ENCODE results near the gene CDYL.
A peak's percentile ranks its signal among the peaks of the same experiment; 100 is the strongest.

The CDYL gene

DNA sequence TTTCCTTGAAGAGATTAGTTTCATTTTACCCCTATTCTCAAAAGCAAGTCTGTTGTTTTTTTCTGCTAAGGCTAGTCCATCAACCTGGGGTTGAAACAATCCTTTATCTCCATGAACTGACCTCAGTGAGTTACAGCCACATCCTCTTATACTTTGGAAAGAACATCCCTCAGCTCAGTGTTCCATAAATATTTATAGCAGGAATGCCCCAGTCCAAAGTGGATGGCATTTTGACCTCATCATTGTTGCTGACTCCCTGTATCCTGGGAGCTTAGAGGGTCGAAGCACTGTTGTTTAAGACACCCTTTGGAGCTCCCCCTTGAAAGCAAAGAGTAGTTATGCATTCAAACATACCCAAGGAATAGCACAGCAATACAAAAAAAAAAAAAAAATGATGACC is 16.2 kb upstream of the CDYL start:
- Mint-ChIP-seq H3K27ac (no peak overlapping the region), H3K36me3 (no peaks in the 10 kb centered on the region), H3K9me3 (peaks cover 7% of the 10 kb centered on the region), H3K4me1 (no peaks in the 10 kb centered on the region), H3K27me3 (peaks cover 10% of the 10 kb centered on the region), H3K4me3 (no peak overlapping the region)
- DNase-seq = no peak
- CTCF ChIA-PET = interaction anchor here (0.7 kb wide), 1 partner anchor 18 kb away, joined by 3 read pairs; no protein-coding TSS in a partner anchor

- Mint-ChIP-seq H3K4me3 (no peak overlapping the region), H3K36me3 (no peaks in the 10 kb centered on the region), H3K4me1 (no peaks in the 10 kb centered on the region), H3K27ac (no peak overlapping the region), H3K9me3 (peaks cover 7% of the 10 kb centered on the region), H3K27me3 (peaks cover 8% of the 10 kb centered on the region)
- no peak for DNase-seq
- CTCF ChIA-PET = no interaction called here
Observed at GRCh38 chr6:4760773-4761172, 15.4 kb upstream of the CDYL start.

DNA sequence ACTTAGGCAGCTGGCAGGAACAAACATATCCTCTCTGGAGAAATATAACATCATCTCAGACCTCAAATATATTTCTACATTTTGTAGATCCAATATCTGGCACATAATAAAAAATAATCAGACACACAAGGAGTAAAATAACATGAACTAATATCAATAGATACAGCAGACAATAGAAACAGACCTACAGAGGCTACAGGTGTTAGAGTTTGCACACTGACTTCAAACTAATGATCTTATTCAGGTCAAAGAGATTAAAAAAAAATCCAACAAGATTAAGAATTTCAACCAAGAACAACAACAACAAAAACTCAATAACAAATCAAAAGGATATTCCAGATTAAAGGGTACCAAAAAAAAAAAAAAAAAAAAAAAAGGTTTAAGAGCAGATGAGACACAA is 13.9 kb upstream of the CDYL start:
- peaks cover 8% of the 10 kb centered on the region for H3K27me3 Mint-ChIP-seq
- no peaks in the 10 kb centered on the region for H3K36me3 Mint-ChIP-seq
- no peak for DNase-seq
- CTCF ChIA-PET = no interaction called here
- H3K4me3 Mint-ChIP-seq = no peak overlapping the region
- H3K4me1 Mint-ChIP-seq = no peaks in the 10 kb centered on the region
- no peak overlapping the region for H3K27ac Mint-ChIP-seq
- H3K9me3 Mint-ChIP-seq = peaks cover 7% of the 10 kb centered on the region

- CTCF ChIA-PET = no interaction called here
- Mint-ChIP-seq H3K4me1 (no peaks in the 10 kb centered on the region), H3K36me3 (no peaks in the 10 kb centered on the region), H3K27ac (no peak overlapping the region), H3K27me3 (peaks cover 13% of the 10 kb centered on the region), H3K4me3 (no peak overlapping the region), H3K9me3 (peaks cover 7% of the 10 kb centered on the region)
- no peak for DNase-seq
Observed at GRCh38 chr6:4763921-4764320, 12.3 kb upstream of the CDYL start.

- H3K27me3 Mint-ChIP-seq = peaks cover 27% of the 10 kb centered on the region
- CTCF ChIA-PET = no interaction called here
- H3K9me3 Mint-ChIP-seq = no peaks in the 10 kb centered on the region
- H3K36me3 Mint-ChIP-seq = no peaks in the 10 kb centered on the region
- H3K27ac Mint-ChIP-seq = no peak overlapping the region
- no peak for DNase-seq
- no peak overlapping the region for H3K4me3 Mint-ChIP-seq
- no peaks in the 10 kb centered on the region for H3K4me1 Mint-ChIP-seq
Observed at GRCh38 chr6:4768815-4769214, 7.4 kb upstream of the CDYL start.

DNA sequence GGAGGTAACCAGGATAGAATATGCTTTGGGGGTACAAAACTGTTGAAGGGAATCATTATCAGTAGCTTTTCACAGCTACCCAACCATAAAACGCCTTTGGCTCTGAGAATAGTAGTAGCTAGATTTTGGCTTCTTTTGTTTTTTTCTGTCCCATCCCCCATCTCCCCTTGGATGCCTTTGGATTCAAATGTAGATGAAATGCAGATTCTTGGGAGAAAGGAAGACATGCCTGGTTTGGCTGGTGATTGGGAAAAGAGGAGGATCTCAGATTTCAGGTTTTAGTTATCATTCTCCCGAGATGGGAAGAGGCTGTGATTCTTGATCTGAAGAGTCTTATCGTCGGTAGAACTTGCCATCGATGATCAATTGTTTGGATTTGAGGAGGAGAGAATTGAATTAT is 3.5 kb upstream of the CDYL start:
- Mint-ChIP-seq H3K4me3 (no peak overlapping the region), H3K27me3 (peaks cover 43% of the 10 kb centered on the region), H3K9me3 (peaks cover 3% of the 10 kb centered on the region), H3K27ac (no peak overlapping the region), H3K36me3 (peaks cover 3% of the 10 kb centered on the region), H3K4me1 (peaks cover 17% of the 10 kb centered on the region)
- DNase-seq = no peak
- CTCF ChIA-PET = no interaction called here

GRCh38 chr6:4773181-4773580 is 3.0 kb upstream of the CDYL start:
- H3K9me3 Mint-ChIP-seq = peaks cover 7% of the 10 kb centered on the region
- no peak for DNase-seq
- peaks cover 21% of the 10 kb centered on the region for H3K4me1 Mint-ChIP-seq
- peaks cover 7% of the 10 kb centered on the region for H3K36me3 Mint-ChIP-seq
- no peak overlapping the region for H3K27ac Mint-ChIP-seq
- peaks cover 38% of the 10 kb centered on the region for H3K27me3 Mint-ChIP-seq
- CTCF ChIA-PET = no interaction called here
- H3K4me3 Mint-ChIP-seq = no peak overlapping the region

DNA sequence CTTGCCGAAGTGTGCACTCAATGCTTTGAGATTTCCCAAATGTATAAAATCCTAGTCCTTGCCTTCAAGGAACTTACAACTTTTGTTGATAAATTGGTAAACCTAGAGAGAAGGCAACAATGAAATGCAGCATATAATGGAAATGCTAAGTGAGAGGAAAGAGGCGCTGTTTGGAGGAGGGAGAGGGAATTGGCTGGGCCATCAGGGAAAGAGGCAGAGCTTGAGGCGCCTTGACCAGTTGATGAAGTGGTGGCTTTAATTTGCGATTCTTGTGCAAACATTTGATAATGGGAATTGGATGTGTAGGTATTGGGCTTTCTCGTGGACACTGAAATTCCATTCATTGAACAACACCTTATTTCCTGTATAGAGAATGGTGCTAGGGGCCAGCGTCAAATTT is 1.9 kb upstream of the CDYL start:
- H3K27me3 Mint-ChIP-seq = peaks cover 38% of the 10 kb centered on the region
- peaks cover 12% of the 10 kb centered on the region for H3K9me3 Mint-ChIP-seq
- no peak overlapping the region for H3K27ac Mint-ChIP-seq
- no peak for DNase-seq
- peaks cover 31% of the 10 kb centered on the region for H3K4me1 Mint-ChIP-seq
- peak overlapping the region; percentile 78 for H3K4me3 Mint-ChIP-seq
- peaks cover 14% of the 10 kb centered on the region for H3K36me3 Mint-ChIP-seq
- CTCF ChIA-PET = no interaction called here

- H3K9me3 Mint-ChIP-seq = peaks cover 12% of the 10 kb centered on the region
- peaks cover 14% of the 10 kb centered on the region for H3K36me3 Mint-ChIP-seq
- CTCF ChIA-PET = no interaction called here
- peaks cover 38% of the 10 kb centered on the region for H3K27me3 Mint-ChIP-seq
- peak overlapping the region; percentile 78 for H3K4me3 Mint-ChIP-seq
- peaks cover 33% of the 10 kb centered on the region for H3K4me1 Mint-ChIP-seq
- H3K27ac Mint-ChIP-seq = peak overlapping the region; percentile 79
- peak; percentile 28 for DNase-seq
Observed at GRCh38 chr6:4774715-4775493, 1.3 kb upstream of the CDYL start.

- peaks cover 38% of the 10 kb centered on the region for H3K4me1 Mint-ChIP-seq
- peaks cover 38% of the 10 kb centered on the region for H3K27me3 Mint-ChIP-seq
- H3K27ac Mint-ChIP-seq = peak overlapping the region; percentile 16
- CTCF ChIA-PET = no interaction called here
- peaks cover 12% of the 10 kb centered on the region for H3K9me3 Mint-ChIP-seq
- peaks cover 14% of the 10 kb centered on the region for H3K36me3 Mint-ChIP-seq
- peak overlapping the region; percentile 78 for H3K4me3 Mint-ChIP-seq
- peak; percentile 68 for DNase-seq
Observed at GRCh38 chr6:4775494-4776130, 592 bp upstream of the CDYL start.

DNA sequence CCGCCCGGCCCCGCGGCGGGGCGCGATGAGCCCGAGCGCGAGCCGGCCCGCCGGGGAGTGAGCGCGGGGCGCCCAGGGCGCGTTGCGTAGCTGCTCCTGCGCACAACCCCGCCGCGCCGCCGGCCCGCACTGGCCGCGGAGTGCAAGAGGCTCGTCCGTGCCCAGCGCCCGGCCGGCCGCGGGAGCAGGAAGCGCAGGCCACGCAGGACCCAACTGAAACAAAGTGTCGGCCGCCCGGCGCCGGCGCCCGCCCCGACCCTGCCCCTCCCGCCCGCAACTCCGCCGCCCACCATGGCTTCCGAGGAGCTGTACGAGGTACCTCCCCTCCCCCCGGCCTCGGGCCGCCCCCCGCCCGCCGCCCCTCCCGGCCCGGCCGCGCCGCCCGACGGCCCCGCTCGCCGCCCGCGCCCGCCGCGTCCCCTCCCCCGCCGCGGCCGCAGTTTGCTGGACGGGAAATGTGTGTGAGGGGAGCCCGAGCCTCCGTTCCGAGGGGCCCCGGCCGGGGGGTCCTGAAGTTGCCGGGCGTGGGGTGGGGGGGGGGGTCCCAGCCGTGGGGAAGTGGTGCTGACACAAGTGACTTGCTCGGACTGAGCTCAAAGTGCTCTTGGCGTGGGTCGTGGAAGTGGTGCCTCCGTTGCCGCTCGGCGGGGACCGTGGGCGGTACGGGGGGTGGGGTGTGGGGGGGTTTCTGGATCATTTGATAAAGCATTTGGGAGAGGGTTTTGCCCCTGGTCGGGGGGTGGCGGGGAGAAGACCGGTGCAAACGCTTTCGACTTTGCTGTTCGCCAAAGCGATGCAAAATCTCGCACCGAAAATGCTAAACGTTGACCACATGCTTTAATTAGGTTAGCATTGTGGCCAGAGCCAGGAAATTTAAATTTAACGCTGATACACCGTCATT is 539 bp downstream of the CDYL start:
- CTCF ChIA-PET = no interaction called here
- peaks cover 12% of the 10 kb centered on the region for H3K9me3 Mint-ChIP-seq
- peak overlapping the region; percentile 79 for H3K27ac Mint-ChIP-seq
- peaks cover 14% of the 10 kb centered on the region for H3K36me3 Mint-ChIP-seq
- peak overlapping the region; percentile 75 for H3K4me3 Mint-ChIP-seq
- peak; percentile 63 for DNase-seq
- H3K27me3 Mint-ChIP-seq = peaks cover 33% of the 10 kb centered on the region
- peaks cover 49% of the 10 kb centered on the region for H3K4me1 Mint-ChIP-seq

GRCh38 chr6:4777394-4777935 is 1.3 kb downstream of the CDYL start:
- CTCF ChIA-PET = interaction anchor here (0.6 to 1.5 kb wide), 3 partner anchors 13 to 253 kb away, joined by 3 to 5 read pairs (median 3); no protein-coding TSS in a partner anchor
- peaks cover 27% of the 10 kb centered on the region for H3K27me3 Mint-ChIP-seq
- no peak for DNase-seq
- H3K27ac Mint-ChIP-seq = peak overlapping the region; percentile 79
- peaks cover 12% of the 10 kb centered on the region for H3K9me3 Mint-ChIP-seq
- peak overlapping the region; percentile 75 for H3K4me3 Mint-ChIP-seq
- peaks cover 55% of the 10 kb centered on the region for H3K4me1 Mint-ChIP-seq
- H3K36me3 Mint-ChIP-seq = peaks cover 14% of the 10 kb centered on the region

GRCh38 chr6:4778086-4778485 is 1.9 kb downstream of the CDYL start:
- peaks cover 17% of the 10 kb centered on the region for H3K36me3 Mint-ChIP-seq
- H3K4me1 Mint-ChIP-seq = peaks cover 55% of the 10 kb centered on the region
- peak overlapping the region; percentile 79 for H3K27ac Mint-ChIP-seq
- DNase-seq = no peak
- CTCF ChIA-PET = interaction anchor here (0.6 to 1.5 kb wide), 3 partner anchors 12 to 253 kb away, joined by 3 to 5 read pairs (median 3); no protein-coding TSS in a partner anchor
- H3K4me3 Mint-ChIP-seq = peak overlapping the region; percentile 75
- H3K9me3 Mint-ChIP-seq = peaks cover 12% of the 10 kb centered on the region
- peaks cover 21% of the 10 kb centered on the region for H3K27me3 Mint-ChIP-seq

- Mint-ChIP-seq H3K36me3 (peaks cover 24% of the 10 kb centered on the region), H3K27me3 (peaks cover under 1% of the 10 kb centered on the region), H3K4me3 (no peak overlapping the region), H3K4me1 (peaks cover 43% of the 10 kb centered on the region), H3K9me3 (peaks cover 20% of the 10 kb centered on the region), H3K27ac (no peak overlapping the region)
- no peak for DNase-seq
- CTCF ChIA-PET = no interaction called here
Observed at GRCh38 chr6:4780360-4780812, 4.2 kb downstream of the CDYL start.
